NCI-H69 (cell line): ENCODE results near the gene NUDCD2.

Source experiments
- DNase-seq: peaks from one replicate; lab custom pipeline; 2025; lab: John Stamatoyannopoulos, UW

NUDCD2 gene

GRCh38 chr5:163459819-163460561 lies at the start of gene NUDCD2:
Gene NUDCD2, minus strand, starts transcription at chr5:163460102. Its CDS starts 52 bp downstream, at chr5:163460050.
- peak; percentile 99 for DNase-seq

DNA sequence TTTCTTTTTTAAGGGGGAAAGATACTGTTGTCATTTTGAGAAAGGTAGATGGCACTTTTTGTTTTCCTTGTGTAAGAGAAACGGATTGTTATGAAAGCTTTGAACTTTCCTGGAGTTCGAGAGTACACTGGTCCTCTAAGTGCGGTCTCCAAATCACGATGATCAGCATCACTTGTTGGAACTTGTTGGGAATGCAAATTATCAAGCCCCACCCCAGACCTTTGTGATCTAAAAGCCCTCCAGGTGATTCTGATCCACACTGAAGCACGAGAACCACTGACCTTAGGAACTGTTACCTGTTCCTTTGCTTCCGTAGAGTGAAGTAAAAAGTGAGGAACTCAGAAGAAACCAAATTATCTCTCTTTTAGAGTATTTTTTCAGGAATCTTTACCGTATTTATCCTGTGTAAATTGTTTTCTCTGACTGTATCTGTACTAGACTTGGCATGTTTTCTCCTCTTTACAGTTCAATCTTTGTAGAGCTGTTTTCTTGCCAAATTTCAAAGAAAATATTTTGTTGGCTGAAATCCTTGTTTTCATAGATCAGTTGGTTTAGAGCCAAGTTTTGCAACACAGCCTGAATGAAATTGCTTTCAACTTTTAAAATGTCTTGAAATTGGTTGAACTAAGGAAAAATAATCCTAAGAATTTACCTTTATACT lies 49.5 kb upstream of the NUDCD2 start:
- peak; percentile 74 for DNase-seq

- no peak for DNase-seq
These were observed 48.9 kb upstream of the NUDCD2 start for GRCh38 chr5:163508753-163509152.

- DNase-seq, result peak; percentile 20
These were observed 46.8 kb upstream of the NUDCD2 start for GRCh38 chr5:163506726-163507125.

DNA sequence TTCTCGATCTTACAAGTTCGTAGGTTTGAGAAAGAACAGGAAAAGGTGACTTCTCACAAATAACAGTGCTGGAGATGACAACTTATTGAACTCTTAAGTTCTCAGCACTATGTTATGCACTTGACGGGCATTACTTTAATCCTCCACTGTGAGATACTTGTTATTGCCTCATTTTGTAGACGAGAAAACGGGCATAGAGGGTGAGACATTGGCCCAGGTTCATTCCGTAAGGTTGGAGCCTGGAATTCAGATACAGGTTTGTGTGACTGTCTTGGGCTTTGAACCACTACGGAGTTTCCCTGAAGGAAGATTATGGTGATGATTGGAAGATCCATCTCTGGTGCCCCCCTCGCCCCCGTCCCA lies 46.2 kb upstream of the NUDCD2 start:
- DNase-seq, result peak; percentile 59

DNA sequence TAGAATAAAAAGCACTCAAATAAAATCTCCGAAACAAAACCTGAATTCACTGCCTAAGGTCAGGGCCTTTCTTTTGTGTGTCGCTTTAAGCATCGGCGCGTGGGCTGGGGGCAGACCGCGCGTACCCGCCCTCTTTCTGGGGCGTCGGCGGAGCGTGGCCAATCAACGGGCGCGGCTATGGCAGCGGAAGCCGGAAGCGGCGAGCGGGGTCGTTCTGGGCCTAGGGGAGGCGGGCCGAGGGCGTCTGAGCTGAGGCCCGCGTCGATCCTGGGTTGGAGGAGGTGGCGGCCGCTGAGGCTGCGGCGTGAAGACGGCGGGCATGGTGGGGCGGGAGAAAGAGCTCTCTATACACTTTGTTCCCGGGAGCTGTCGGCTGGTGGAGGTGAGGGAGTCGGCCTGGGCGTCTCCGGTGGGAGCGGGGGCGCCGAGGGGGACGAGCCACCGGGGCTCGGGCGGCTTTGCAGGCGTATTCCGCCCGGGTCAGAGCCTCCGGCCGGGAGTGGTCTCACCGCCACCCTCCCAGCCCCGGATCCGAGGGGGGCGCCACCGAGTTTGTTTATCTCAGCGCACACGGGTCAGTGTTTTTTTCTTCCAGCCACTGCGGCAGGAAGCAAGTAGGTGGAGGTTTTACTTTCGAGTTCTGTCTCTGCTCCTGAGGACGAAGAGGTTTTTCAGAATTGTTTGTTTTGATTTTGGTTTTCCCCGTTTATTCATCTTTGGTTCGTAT lies 45.6 kb upstream of the NUDCD2 start, which contains the start of gene MAT2B:
MAT2B (plus strand) TSS at position 252 of the 727 bp plus-strand sequence; CDS start at position 320, 68 bp downstream.
- DNase-seq, result peak; percentile 99

DNA sequence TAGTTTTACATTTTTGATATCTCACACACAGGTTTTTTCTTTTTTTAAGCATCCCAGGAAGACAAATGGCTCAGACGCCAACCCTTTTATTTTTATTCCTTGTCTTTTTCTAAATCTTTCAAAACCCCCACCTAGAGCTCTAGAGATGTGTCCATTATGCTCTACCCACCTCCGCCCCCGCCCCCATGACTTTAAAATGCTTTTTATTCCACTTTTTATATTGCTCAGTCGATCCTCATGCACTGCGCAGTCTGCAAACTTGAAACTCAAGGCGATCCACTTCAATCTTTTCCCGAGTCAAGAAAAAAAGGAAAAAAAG lies 45.1 kb upstream of the NUDCD2 start:
- no peak for DNase-seq

- peak; percentile 77 for DNase-seq
These were observed 44.4 kb upstream of the NUDCD2 start for GRCh38 chr5:163504079-163504931.

- DNase-seq, result peak; percentile 74
These were observed 43.5 kb upstream of the NUDCD2 start for GRCh38 chr5:163503106-163504078.

- no peak for DNase-seq
These were observed 42.6 kb upstream of the NUDCD2 start for GRCh38 chr5:163502521-163502920.

GRCh38 chr5:163498886-163499285 lies 39.0 kb upstream of the NUDCD2 start:
- DNase-seq, result no peak

GRCh38 chr5:163497315-163497714 lies 37.4 kb upstream of the NUDCD2 start:
- no peak for DNase-seq

GRCh38 chr5:163496286-163496685 lies 36.4 kb upstream of the NUDCD2 start:
- DNase-seq, result no peak

DNA sequence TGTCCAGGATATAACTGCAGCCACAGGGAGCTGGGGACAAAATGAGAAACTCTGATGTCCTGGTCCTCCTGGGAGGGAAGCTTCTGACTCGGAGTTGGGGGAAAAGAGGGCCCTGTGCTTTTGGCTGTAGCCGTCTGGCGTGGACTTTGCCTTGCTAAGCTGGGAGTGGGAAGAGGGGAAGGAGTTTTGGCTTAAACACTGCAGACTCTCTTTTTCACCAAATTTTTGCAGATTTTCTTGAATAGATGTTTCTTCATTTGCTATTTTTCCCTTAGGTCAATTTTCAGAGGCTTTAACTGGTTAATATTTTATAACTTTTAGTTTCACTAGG lies 29.8 kb upstream of the NUDCD2 start:
- DNase-seq, result no peak

DNA sequence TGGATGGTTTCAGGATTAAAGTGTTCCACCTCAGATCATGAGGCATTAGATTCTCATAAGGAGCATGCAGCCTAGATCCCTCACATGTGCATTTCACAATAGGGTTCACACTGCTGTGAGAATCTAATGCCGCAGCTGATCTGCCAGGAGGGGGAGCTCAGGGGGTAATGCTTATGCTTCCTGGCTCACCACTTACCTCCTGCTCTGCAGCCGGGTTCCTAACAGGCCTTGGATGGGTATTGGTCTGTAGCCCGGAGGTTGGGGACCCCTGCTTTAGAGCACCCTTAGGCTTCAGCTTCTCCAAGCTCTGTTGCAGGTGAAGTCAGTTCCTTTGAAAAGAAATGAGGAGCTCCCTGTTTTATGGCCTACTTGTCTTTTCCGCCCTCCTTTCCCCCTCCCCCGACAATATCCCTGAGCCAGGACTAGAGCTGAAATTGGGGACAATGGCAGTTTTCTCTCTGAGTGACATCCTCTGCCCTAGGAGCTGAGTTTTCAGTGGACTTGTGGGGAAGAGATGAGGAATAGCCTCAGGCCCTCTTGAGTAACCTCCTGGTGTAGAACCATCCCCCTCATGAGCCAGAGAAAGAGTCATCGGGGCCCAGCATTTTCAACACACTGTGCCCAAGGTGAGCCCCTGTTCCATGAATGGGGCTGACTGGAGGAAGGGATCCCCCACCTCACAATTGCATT lies 29.3 kb upstream of the NUDCD2 start:
- peak; percentile 10 for DNase-seq

DNA sequence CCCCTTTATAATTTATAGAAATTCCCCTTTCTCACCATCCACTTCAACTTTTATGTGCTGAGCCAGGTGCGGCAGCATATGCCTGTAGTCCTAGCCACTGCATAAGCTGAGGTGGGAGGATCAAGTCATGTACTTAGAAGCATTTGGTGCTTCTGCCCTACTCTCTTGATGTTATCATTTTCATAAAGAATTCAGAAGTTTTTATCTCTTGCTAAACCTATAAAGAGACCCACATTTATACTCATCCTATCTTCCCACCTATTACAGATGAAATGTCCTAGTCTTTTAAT lies 19.0 kb upstream of the NUDCD2 start:
- DNase-seq, result no peak

DNA sequence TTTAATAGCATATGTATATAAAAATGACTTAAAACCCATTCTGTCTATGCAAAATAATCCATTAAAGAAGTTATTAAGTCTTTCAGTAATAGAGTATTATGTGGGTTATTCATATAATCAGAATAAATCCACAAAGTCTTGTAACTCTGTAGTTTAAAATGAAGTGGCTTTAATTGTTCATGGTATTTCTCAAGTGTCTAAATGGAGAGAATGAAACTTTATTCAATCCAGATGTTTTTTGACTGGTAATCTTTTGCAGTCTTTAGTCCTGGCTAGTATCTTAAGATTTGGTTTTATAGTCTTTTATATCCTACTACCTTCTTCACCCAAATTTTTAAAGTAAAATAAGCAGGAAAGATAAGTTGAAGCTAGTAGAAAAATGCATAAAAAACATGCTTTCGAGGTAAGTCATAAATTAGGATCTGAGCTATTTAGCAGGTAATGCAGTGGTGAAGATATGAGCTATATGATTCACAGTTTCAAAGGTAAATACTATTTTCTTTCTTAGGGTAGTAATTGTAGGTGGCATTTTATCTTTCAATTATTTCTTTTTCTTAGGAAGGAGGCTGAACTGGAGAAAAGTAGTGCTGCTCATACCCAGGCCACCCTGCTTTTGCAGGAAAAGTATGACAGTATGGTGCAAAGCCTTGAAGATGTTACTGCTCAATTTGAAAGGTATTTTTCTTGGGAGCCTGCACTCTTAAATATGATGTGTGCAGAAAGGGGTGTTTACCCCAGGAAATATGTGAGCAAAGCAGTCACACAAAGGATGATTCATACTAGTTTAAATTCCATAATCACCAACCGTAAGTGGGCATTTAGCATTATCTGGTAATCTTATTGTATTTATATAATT lies 18.5 kb upstream of the NUDCD2 start:
- no peak for DNase-seq

DNA sequence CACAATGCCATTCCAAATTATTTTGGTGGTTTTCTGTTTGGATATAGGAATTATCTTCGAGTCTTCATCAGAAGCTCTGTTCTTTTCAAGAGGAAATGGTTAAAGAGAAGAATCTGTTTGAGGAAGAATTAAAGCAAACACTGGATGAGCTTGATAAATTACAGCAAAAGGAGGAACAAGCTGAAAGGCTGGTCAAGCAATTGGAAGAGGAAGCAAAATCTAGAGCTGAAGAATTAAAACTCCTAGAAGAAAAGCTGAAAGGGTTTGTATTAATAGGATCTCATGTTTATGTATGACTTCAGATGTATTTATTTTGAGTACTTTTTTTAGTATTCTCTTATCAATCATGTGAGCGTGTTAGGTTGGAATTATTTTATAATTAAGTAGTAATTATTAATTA lies 15.5 kb upstream of the NUDCD2 start:
- DNase-seq, result no peak

DNA sequence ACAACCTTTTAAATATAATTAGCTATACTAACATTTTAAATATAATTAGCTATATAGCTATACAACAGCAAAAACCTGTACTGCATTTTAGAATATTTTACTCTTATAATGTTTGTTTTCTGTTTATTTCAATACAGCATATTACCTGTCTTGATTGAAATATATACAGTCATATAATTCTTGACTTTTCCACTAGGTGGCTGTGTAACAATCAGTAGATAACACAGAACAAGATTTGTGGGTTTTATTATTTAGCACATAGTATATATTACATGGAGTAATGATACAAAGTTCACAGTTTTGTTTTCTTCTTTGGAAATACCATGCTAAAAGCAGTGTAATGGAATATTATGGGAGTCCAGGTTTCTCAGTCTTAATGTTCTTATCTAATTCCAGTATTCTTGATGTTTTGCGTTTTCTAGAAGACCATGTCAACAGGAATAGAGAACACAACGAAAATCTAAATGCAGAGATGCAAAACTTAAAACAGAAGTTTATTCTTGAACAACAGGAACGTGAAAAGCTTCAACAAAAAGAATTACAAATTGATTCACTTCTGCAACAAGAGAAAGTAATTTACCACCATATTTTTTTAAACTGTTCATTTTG lies 13.8 kb upstream of the NUDCD2 start:
- DNase-seq, result peak; percentile 36
